ENCODE measurements around the gene FAM163A.
"Not testable (repeated sequence)": the region's sequence is repeated elsewhere in the genome, so short reads cannot be mapped to it uniquely, and the experiment has no call there.

FAM163A gene

GRCh38 chr1:179742717-179743678 lies at the start of gene FAM163A:
Gene FAM163A (plus strand): TSS chr1:179743291. CDS start chr1:179813098, 69,807 bp downstream.
- no peak for DNase-seq

GRCh38 chr1:179694530-179694929 lies 48.6 kb upstream of the FAM163A start:
- DNase-seq = not testable (repeated sequence)

GRCh38 chr1:179702946-179703539 lies 40.0 kb upstream of the FAM163A start:
- DNase-seq = no peak

DNA sequence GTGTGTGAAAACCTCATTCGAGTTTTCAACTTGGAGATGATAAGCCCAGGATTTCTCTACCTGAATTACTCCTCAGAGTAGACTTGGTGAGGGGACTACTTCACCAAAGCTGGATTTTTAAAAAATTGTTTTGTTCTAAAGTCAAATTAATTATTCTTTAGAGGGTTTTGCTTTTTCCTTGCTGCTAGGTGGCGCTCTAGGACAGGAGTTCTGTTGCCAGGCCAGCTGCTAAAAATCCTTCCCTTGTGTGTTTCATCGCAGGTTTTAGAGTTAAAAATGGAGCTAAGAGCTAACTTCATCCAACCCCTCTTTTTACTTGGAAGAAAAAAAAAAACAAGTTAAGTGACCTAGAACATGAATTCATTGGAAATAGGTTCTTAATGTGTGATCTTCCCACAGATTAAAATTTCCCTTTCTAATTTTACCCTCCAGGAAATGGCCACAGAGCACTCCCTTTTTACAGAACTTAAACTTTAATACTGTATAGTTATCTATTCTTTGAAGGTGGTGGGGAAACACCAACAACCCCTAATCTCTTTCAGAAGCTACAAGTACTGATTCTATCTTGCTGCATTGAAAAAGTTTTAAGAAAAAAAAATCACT lies 36.7 kb upstream of the FAM163A start:
- DNase-seq = peak; percentile 63

DNA sequence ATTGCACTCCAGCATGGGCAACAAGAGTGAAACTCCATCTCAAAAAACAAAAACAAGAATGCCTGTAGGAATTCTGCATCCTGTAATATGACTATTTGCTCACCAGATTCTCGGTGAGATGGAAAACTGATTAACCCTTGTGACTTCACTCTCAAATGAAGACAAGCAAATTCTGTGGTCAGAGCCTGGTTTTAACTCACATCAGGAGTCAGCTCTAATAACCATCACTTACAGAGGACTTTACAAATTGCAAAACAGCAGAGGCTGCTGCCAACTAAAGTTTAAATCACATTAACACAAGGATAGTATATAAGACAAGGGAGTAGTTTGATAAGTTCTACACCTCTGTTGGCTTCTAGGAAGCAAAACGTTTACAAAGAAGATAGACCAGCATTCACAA lies 35.7 kb upstream of the FAM163A start:
- no peak for DNase-seq

DNA sequence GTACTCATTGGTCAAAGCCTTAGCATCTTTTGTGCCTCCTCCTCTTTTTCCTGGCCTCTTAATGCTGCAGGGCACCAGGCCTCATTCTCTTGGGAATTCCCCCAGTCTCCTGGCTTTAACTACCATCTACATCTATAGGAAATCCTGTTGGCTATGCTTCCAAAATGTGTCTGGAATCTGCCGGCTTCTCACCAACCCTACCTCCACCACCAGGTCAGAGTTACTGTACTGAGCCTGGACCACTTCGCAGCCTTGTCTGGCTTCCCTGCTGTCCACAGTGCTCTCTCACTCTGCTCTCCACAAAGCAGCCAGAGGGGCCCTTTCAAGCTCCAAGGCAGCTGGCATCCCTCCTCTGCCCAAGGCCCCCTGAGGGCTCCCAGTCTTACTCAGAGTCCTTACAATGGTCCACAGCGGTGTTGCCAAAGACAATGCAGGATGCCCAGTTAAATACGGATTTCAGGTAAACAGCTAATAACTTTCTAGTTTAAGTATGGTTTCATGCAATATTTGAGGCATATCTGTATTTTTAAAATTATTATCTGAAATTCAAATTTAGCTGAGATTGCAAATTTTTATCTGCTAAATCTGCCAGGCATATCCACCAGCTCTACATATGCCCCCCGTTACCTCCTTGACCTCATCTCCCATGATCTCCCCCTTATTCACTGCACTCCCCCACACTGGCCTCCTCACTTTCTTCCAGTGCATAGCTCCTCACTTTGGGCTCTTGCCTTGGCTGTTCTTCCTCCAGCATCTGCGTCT lies 34.5 kb upstream of the FAM163A start:
- no peak for DNase-seq

GRCh38 chr1:179709841-179710329 lies 33.2 kb upstream of the FAM163A start:
- DNase-seq = no peak

DNA sequence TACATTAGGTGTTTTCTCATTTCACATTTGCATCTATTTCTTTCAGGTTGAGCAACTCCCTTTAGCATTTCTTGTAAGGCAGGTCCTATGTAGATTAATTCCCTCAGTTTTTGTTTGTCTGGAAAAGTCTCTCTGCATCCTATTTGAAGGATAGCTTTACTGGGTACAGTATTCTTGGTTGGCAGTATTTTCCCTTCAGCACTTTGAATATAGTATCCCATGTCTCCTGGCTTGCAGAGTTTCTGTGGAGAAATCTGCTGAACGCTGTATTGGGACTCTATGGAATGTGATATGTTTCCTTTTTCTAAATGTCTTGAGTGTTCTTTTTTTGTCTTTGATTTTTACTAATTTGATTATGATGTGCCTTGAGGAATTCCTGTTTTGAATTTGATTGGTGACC lies 28.9 kb upstream of the FAM163A start:
- no peak for DNase-seq

DNA sequence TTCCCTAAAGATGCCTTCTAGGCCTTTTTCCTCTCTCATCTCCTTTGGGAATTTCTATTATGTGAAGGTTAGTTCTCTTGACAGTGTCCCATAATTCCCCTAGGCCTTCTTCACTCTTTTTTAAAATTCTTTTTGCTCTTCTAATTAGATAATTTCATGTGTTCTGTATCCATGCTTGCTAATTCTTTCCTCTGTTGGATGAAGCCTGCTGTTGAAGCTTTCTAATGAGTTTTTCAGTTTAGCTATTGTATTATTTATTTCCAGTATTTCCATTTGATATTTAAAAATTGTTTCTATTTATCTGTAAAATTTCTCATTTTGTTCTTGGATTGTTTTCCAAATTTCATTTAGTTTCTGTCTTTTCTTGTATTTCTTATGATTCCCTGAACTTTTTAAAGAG lies 28.5 kb upstream of the FAM163A start:
- DNase-seq = no peak

DNA sequence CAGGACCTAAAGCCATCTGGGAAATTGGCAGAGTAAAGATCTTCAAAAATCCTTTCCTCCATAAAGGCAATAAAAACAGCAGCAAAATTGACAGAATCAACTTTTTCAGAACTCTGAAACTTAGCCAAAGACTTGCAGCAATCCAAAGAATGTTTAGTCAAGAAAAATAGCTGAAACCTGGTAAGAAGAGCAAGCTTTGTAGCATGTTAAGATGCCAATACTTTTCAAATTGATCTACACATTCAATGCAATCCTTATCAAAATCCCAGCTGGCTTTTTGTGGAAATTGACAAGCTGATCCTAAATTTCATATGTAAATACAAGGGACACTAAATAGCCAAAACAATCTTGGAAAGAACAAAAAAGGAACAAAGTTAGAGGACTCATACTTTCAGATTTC lies 23.8 kb upstream of the FAM163A start:
- DNase-seq = no peak

- no peak for DNase-seq
Measured at GRCh38 chr1:179728271-179728670, 14.8 kb upstream of the FAM163A start.

DNA sequence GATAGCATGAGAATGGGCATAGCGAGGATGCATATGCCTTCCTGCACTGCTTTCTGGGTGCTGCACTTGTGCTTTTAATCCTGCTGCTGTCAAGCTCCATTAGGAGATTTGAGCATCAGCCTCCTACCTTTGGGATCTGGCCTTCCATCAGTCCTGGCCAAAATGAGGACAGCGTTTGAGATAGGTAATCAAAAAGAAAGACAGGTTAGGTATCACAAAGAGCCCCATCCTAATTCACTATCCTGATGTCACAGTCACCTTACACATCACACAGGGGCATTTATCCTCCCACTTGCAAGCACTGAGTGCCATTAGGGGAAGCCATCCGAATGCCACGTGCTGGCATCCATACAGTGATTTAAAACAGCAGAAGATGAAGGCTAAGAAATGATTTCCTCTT lies 13.2 kb upstream of the FAM163A start:
- DNase-seq = no peak

- no peak for DNase-seq
Measured at GRCh38 chr1:179731643-179732042, 11.4 kb upstream of the FAM163A start.

- no peak for DNase-seq
Measured at GRCh38 chr1:179742291-179742690, 800 bp upstream of the FAM163A start.

GRCh38 chr1:179743679-179744400 lies 749 bp downstream of the FAM163A start:
- no peak for DNase-seq

- no peak for DNase-seq
Measured at GRCh38 chr1:179744401-179745130, 1.5 kb downstream of the FAM163A start.

DNA sequence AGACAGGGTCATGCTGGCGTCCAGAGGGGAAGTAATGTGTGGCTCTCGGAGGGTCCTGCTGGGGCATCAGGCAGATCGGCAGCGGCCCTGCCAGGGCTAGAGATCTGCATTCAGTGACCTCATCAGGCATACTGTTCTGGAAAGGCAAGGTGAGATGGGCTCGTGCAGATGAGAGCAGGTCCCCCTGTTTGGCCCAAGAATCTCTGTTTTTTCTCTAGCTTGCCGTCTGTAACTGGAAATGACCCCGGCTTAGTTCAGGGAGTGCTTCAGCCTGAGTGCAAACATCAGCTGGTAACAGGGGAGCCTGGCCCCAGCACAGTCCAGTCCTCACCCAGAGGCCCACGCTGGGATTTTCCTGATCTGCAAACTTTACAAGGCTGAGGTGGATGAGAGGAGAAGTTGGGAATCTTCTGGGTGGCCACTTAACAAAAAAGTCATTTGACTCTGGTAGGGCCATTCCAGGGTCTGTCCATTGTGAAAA lies 2.1 kb downstream of the FAM163A start:
- no peak for DNase-seq

- no peak for DNase-seq
Measured at GRCh38 chr1:179745743-179746142, 2.7 kb downstream of the FAM163A start.

DNA sequence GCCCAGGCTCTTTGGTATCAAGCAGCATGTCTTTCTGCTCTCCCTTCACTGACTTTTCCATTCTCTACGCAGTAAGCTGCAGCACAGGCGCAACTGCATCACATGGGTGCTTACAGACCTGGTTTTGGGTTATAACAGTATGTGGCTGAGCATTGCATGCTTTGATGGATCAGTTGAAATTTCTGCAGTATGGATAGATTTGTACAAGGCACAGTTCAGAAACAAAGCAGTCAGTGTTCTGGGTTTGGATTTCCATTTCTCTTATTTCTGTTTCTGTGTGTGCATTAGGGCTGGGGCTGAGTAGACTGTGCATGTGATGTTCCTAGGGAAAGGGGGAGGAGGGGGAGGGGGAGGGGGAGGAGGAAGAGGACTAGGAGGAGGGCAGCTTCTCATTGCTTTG lies 4.5 kb downstream of the FAM163A start:
- no peak for DNase-seq

GRCh38 chr1:179748772-179749171 lies 5.7 kb downstream of the FAM163A start:
- no peak for DNase-seq

DNA sequence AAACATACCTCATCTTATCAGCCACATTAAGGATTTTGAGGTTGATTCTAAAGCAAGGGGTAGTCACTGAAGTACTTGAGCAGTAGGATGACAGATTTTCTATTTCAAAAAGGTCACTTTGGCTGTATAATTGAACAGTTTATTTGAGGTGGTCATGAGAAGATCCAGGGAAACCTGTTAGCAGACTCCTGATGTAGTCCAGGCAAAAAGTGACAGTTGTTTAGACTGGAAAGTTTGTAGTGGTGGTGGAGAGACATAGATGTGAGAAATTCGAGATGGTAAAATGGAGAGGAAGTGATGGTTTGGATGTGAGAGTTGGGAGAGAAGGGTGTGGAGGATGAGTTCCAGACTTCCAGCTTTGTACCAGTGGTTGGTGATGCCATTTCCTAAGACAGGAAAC lies 7.5 kb downstream of the FAM163A start:
- no peak for DNase-seq

Data from hematopoietic multipotent progenitor cell treated with erythropoietin and hydrocortisone succinate and interleukin-3 and kit ligand, for 8 days (in vitro differentiated cells).